ENCODE results near the gene CXCR1. TPM values are rescaled to one million over a fixed set of nuclear protein-coding genes. Genes with fewer than 3 reads are reported as not detected.

The CXCR1 gene
- total RNA-seq, 1 donor from 2014 or later = not detected

DNA sequence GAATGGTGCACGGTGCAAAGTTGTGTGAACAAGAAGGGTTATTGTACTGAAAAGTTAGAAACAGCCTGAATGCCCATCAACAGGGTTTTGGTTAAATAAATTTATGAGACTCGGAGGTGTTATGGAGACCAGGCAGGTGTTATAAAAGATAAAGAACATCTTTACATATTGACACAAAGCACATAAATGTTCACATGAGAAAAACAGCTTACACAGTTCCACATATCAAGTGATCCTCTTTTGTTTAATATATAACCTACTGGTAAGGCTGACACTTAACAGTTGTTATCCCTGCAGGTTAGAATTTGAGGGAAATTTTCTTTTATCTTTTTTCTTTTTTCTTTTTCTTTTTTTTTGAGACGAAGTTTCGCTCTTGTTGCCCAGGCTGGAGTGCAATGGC is 30.2 kb upstream of the CXCR1 start:
- peaks cover 7% of the 10 kb centered on the region for H3K9me3 Mint-ChIP-seq (ENCODE audit: unreplicated experiment)
- peaks cover 6% of the 10 kb centered on the region for H3K27me3 Mint-ChIP-seq (ENCODE audit: unreplicated experiment)
- H3K36me3 Mint-ChIP-seq (ENCODE audit: unreplicated experiment) = peaks cover 5% of the 10 kb centered on the region
- no peak for TF ChIP-seq CTCF (IDR thresholded peaks at IDR 0.05; ENCODE audit: partially characterized antibody, unreplicated experiment)
- no peak overlapping the region for H3K4me3 Mint-ChIP-seq (ENCODE audit: unreplicated experiment)
- no peak overlapping the region for H3K27ac Mint-ChIP-seq (ENCODE audit: unreplicated experiment)
- H3K4me1 Mint-ChIP-seq (ENCODE audit: low read depth, unreplicated experiment) = no peaks in the 10 kb centered on the region
- DNase-seq = no peak

GRCh38 chr2:218194880-218195279 is 28.1 kb upstream of the CXCR1 start:
- Mint-ChIP-seq H3K27ac (ENCODE audit: unreplicated experiment) (no peak overlapping the region), H3K4me1 (ENCODE audit: low read depth, unreplicated experiment) (no peaks in the 10 kb centered on the region), H3K36me3 (ENCODE audit: unreplicated experiment) (peaks cover 5% of the 10 kb centered on the region), H3K27me3 (ENCODE audit: unreplicated experiment) (peaks cover 6% of the 10 kb centered on the region), H3K4me3 (ENCODE audit: unreplicated experiment) (no peak overlapping the region), H3K9me3 (ENCODE audit: unreplicated experiment) (peaks cover 7% of the 10 kb centered on the region)
- DNase-seq = no peak
- TF ChIP-seq CTCF (IDR thresholded peaks at IDR 0.05; ENCODE audit: partially characterized antibody, unreplicated experiment) = no peak

DNA sequence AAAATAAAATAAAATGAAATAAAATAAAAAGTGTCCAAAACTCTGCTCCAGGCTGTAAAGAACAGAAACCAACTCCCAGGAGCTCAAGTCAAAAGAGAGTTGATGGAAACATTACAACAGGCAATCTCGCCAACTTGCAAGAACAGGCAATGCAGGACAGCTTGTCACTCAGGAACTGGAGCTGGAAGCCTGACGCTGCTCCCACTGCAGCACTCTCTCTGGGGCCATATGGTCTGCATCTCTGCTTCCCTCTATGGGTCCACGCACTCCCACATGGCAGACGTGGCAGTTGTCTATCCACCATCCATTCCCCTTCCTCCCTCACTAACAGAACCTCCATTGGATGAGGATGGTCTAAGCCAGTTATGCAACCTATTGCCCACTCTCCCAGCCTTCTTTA is 26.9 kb upstream of the CXCR1 start:
- H3K27ac Mint-ChIP-seq (ENCODE audit: unreplicated experiment) = peak overlapping the region; percentile 26

GRCh38 chr2:218192902-218193430 is 26.2 kb upstream of the CXCR1 start:
- Mint-ChIP-seq H3K36me3 (ENCODE audit: unreplicated experiment) (no peaks in the 10 kb centered on the region), H3K27ac (ENCODE audit: unreplicated experiment) (no peak overlapping the region), H3K4me3 (ENCODE audit: unreplicated experiment) (no peak overlapping the region), H3K4me1 (ENCODE audit: low read depth, unreplicated experiment) (no peaks in the 10 kb centered on the region), H3K9me3 (ENCODE audit: unreplicated experiment) (peaks cover 5% of the 10 kb centered on the region), H3K27me3 (ENCODE audit: unreplicated experiment) (no peaks in the 10 kb centered on the region)
- TF ChIP-seq CTCF (IDR thresholded peaks at IDR 0.05; ENCODE audit: partially characterized antibody, unreplicated experiment) = no peak
- no peak for DNase-seq

More for the DNA sequence above, 26.9 kb upstream of the CXCR1 start:
- no peak overlapping the region for H3K4me3 Mint-ChIP-seq (ENCODE audit: unreplicated experiment)
- DNase-seq = no peak
- TF ChIP-seq CTCF (IDR thresholded peaks at IDR 0.05; ENCODE audit: partially characterized antibody, unreplicated experiment) = no peak
- H3K36me3 Mint-ChIP-seq (ENCODE audit: unreplicated experiment) = no peaks in the 10 kb centered on the region
- no peaks in the 10 kb centered on the region for H3K4me1 Mint-ChIP-seq (ENCODE audit: low read depth, unreplicated experiment)
- H3K27me3 Mint-ChIP-seq (ENCODE audit: unreplicated experiment) = peaks cover under 1% of the 10 kb centered on the region
- H3K9me3 Mint-ChIP-seq (ENCODE audit: unreplicated experiment) = peaks cover 5% of the 10 kb centered on the region

DNA sequence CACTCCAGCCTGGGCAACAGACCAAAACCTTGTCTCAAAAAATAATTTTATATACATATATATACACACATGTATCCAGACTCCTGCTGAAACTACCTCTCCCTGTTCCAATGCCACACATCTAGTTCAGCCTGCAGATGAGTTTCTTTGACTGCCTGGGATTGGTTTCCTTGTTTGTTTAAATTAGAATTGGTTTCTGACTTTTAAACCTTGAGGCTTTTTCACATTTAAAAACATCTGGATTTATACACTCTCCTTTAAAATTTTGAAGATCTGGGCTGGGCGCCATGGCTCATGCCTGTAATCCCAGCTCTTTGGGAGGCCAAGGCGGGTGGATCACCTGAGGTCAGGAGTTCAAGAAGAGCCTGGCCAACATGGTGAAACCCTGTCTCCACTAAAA is 21.8 kb upstream of the CXCR1 start:
- Mint-ChIP-seq H3K9me3 (ENCODE audit: unreplicated experiment) (no peaks in the 10 kb centered on the region), H3K27me3 (ENCODE audit: unreplicated experiment) (peaks cover under 1% of the 10 kb centered on the region), H3K4me3 (ENCODE audit: unreplicated experiment) (no peak overlapping the region), H3K27ac (ENCODE audit: unreplicated experiment) (no peak overlapping the region), H3K4me1 (ENCODE audit: low read depth, unreplicated experiment) (no peaks in the 10 kb centered on the region), H3K36me3 (ENCODE audit: unreplicated experiment) (no peaks in the 10 kb centered on the region)
- DNase-seq = no peak
- no peak for TF ChIP-seq CTCF (IDR thresholded peaks at IDR 0.05; ENCODE audit: partially characterized antibody, unreplicated experiment)

Measured in glutamatergic neuron (in vitro differentiated cells).